HG03097 (cell line): ENCODE measurements around the gene TRIM65.
A peak's percentile ranks its signal among the peaks of the same experiment; 100 is the strongest.

ENCODE experiments used
- ATAC-seq: cut with Tn5 transposase; IDR thresholded peaks from one replicate; pipeline ENCODE4 v1.9.1; 2021; ENCODE audit not compliant: unreplicated experiment, low FRiP score

The TRIM65 gene

GRCh38 chr17:75917917-75918445 is 21.2 kb upstream of the TRIM65 start:
- no peak for ATAC-seq

- ATAC-seq: no peak
Observed at GRCh38 chr17:75917141-75917916, 20.6 kb upstream of the TRIM65 start.

GRCh38 chr17:75915268-75915667 is 18.5 kb upstream of the TRIM65 start:
- no peak for ATAC-seq

GRCh38 chr17:75914643-75915267 is 18.0 kb upstream of the TRIM65 start:
- ATAC-seq: no peak

DNA sequence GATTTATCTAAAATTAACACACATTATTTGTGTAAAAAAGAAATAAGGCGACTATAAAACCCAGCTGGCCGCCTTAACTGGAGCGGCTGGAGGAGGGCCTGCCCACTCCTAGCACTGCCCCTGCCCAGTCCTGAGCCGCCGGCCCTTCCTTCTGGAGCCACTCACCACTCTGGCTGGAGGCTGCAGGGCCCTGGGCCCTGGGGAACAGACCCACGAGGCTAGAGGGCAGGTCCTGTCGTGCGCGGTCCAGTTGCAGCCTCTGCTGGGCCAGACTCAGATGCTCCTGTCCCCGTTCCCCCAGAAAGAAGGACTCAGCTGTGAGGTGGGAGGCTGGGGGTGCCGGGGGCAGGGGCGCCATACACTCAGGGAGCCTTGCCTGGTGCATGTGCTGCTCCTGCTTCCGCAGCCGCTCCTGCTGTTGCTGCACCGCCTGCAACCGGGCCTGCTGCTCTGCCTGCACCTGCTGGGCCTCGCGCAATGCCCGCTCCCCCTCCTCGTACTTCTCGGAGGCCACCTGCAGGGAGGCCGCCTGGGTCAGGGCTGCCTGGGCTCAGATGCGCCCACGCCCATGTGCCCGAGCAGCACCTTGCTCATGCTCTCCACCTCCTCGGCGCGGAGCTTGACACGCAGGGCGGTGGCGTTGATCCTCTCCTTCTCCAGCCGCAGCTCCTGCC is 16.9 kb upstream of the TRIM65 start:
- ATAC-seq: no peak

GRCh38 chr17:75910699-75911098 is 13.9 kb upstream of the TRIM65 start:
- ATAC-seq: no peak

GRCh38 chr17:75909812-75910274 is 13.1 kb upstream of the TRIM65 start:
- no peak for ATAC-seq

DNA sequence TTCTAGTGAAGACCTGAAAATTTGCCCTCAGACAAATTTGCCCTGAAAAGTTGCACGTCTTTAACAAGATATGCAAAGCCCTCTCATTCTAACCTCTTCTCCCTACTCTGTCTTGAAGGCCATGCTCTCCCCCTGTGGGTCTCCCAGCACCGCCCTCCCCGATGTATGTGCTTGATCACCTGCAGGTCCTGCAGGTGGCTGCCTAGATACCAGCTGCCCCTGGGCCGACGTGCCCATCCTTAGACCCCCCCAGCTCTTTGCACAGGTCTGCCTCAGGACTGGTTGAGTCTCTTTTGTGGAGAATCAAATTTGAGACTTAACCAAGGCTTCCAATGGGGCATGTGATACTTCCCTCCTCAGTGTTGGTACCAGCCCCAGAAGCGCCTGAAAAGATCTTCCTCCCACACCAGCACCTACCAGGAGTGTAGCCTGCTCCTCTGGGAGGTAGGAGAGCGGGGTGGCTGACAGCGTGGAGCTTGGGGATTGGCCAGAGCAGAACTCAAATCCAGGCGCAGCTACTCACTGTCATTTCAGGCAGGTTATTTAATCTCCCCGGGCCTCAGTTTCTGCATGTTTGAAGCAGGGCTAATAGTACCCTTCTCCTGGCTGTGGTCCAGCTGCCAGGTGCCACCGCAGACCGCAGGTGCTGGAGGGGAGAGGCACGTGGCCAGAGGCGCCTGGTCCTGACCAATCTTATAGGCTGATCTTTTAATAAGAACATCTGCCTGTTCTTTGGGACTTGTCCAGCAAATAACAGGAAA is 12.5 kb upstream of the TRIM65 start:
- no peak for ATAC-seq

DNA sequence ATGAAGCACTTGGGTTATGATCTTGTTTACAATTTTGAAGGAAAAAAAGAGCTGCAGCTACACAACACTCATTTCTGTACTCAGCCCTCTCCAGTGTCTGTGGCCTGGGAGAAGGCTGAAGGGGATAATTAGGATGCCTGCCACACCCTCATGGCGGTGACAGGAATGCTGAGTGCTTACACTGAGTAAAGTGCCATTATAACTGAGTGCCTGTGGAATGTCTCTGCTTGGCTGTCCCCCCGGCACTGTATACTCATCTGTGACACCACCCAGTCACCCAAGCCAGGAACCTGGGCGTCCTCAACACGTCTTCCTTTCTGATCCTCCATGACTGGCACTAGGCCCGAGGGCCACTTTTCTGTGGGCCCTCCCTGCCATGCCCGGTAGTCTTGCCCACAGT is 11.4 kb upstream of the TRIM65 start:
- no peak for ATAC-seq

GRCh38 chr17:75906143-75906884 is 9.6 kb upstream of the TRIM65 start:
- no peak for ATAC-seq

GRCh38 chr17:75904749-75905521 is 8.2 kb upstream of the TRIM65 start, which contains the start of gene MRPL38:
Gene MRPL38, minus strand, starts transcription at chr17:75904884. Its CDS starts 9 bp downstream, at chr17:75904875.
- peak; percentile 94 for ATAC-seq

- ATAC-seq: no peak
Observed at GRCh38 chr17:75902406-75902805, 5.7 kb upstream of the TRIM65 start.

DNA sequence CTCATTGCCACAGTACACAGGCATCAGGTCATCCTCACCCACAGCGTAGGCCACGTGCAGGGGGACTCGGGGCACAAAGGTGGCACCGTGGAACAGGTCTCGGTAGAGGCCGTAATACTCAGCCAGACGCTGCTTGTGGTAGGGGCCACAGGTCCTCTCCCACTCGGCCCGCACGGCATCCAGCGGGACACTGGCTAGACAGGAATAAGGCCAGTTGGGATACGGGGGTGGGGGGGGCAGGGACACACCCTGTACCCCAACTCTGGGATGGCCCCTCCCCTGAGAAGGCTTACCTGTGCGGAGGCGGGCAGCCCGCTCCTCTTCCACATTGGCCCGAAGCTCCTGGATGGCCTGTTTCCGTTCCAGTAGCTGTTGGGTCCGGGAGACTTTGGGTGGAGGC is 5.0 kb upstream of the TRIM65 start:
- ATAC-seq: no peak

DNA sequence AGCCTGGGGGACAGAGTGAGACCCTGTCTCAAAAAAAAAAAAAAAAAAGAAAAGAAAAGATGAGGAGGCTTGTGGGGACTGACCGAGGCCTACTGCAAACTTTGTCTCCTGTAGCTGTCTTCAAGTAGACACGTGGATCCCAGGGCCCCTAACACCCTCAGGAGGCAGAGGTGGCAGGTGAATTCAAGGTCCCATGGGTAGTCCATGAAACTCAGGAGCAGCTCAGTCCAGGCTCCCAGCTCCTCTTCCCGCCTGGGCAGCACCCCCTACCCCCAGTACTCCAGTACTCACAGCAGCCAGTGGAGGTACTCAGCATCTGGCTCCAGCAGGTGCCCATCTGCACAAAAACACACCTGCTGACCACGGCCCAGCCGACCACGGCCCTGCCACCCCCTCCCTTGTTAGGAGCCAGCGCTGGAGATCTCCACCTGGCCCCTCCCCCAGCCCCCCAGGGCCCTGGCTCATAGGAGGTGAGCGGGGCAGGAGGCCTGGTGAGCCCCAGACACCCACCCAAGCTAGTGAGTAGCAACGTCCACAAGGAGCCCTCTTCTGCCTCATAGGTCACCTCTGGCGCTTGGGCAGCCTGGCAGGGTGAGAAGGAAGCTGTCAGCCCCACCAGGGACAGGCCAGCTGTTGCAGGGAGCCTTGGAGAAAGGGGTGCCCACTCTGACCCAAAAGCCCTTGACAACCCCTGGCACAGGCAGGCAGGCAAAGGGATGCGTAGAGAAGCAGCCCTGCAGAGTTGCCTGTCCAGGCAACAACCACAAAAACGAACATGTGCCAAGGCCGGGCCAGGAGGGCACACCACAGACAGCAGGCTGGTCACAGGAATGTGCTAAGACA is 4.2 kb upstream of the TRIM65 start:
- ATAC-seq: no peak

GRCh38 chr17:75899767-75900468 is 3.2 kb upstream of the TRIM65 start:
- ATAC-seq: no peak

GRCh38 chr17:75899353-75899752 is 2.6 kb upstream of the TRIM65 start:
- no peak for ATAC-seq

- no peak for ATAC-seq
Observed at GRCh38 chr17:75898791-75899190, 2.0 kb upstream of the TRIM65 start.

DNA sequence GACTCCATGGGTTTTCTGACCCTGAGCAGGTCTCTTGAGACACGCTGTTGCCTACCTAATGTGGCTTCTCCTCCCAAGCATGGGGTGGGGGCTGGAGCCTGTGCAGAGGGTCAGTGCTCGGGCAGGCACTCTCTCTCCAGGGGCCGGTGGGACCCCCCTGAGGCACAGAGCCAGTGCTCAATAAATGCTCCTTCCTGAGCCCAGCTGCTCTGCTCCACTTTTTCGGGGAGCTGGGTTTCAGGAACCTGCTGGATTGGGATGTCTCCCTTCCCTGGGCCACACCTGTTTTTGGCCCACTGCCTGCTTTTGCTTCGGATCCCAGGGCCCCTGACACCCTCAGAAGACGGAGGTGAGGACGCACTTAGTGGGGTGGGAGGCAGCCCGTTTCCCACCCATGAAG is 1.3 kb upstream of the TRIM65 start:
- no peak for ATAC-seq
